ENCODE data around the gene CCPG1. TPM values are rescaled to one million over a fixed set of nuclear protein-coding genes. Genes with fewer than 3 reads are reported as not detected.
"Not testable (repeated sequence)": the region's sequence is repeated elsewhere in the genome, so short reads cannot be mapped to it uniquely, and the experiment has no call there.

Gene CCPG1
- total RNA-seq, 1 experiment from 2014 or later: 8.5 TPM

- no peaks in the 10 kb centered on the region for H3K9me2 ChIP-seq (ENCODE audit: insufficient read depth)
- no peak overlapping the region for H3K27ac ChIP-seq (ENCODE audit: low read depth, low read length)
- no peaks in the 10 kb centered on the region for H3K79me2 ChIP-seq (ENCODE audit: insufficient read depth, low read length)
- TF ChIP-seq EZH2 (IDR thresholded peaks at IDR 0.05): no peak
- TF ChIP-seq FOSL1 (IDR thresholded peaks at IDR 0.05; ENCODE audit: low read depth): no peak
- no peak for TF ChIP-seq CTCF (IDR thresholded peaks at IDR 0.05 in 2 of 3, conservative IDR thresholded peaks at IDR 0.05 in 1 of 3; ENCODE audit: borderline replicate concordance in 1 of 3, insufficient read depth in 1 of 3, low read depth in 2 of 3, low read length in 2 of 3)
- TF ChIP-seq ZFX (IDR thresholded peaks at IDR 0.05): no peak
- TF ChIP-seq SRF (IDR thresholded peaks at IDR 0.05; ENCODE audit: low read depth): no peak
- no peak for TF ChIP-seq ZNF274 (IDR thresholded peaks at IDR 0.05; ENCODE audit: low read depth, low read length)
- TF ChIP-seq MAX (IDR thresholded peaks at IDR 0.05): no peak
- no peak for TF ChIP-seq CBX3 (IDR thresholded peaks at IDR 0.05; ENCODE audit: low read depth)
- no peak for TF ChIP-seq ZBTB33 (IDR thresholded peaks at IDR 0.05; ENCODE audit: extremely low read depth, insufficient replicate concordance, low read length)
- TF ChIP-seq REST (IDR thresholded peaks at IDR 0.05; ENCODE audit: low read depth): no peak
- no peak for TF ChIP-seq RAD21 (IDR thresholded peaks at IDR 0.05; ENCODE audit: low read depth)
- TF ChIP-seq POLR2AphosphoS5 (IDR thresholded peaks at IDR 0.05; ENCODE audit: low read depth, low read length): no peak
- H3K4me3 ChIP-seq (replicated peaks in 1 of 2; ENCODE audit: low read depth in 1 of 2, low read length in 2 of 2): no peak overlapping the region
- ChIA-PET POLR2A (interaction anchor here (1.6 kb wide), 1 partner anchor 83 kb away, joined by 5 read pairs; the partner anchor contains the start of genes PIGB and PIGBOS1), RAD21 (ENCODE audit: low non-redundant PET in 1 of 2, low total read pairs in 2 of 2, uncharacterized antibody in 2 of 2, unreplicated experiment in 2 of 2) (no interaction called here), CTCF (no interaction called here)
- H4K20me1 ChIP-seq (ENCODE audit: insufficient read depth): no peaks in the 10 kb centered on the region
- H3K9me3 ChIP-seq (ENCODE audit: control insufficient read depth in 1 of 2, insufficient read depth in 1 of 2, low read depth in 1 of 2, low read length in 2 of 2): no peaks in the 10 kb centered on the region
- H3K4me1 ChIP-seq (ENCODE audit: control insufficient read depth in 1 of 2, insufficient read depth in 2 of 2, low read length in 2 of 2): no peaks in the 10 kb centered on the region
- H3K36me3 ChIP-seq (ENCODE audit: control insufficient read depth in 1 of 2, insufficient read depth in 2 of 2, low read length in 2 of 2): no peaks in the 10 kb centered on the region
- intact Hi-C loops (cut with micrococcal nuclease): no loop called here
- DNase-seq (ENCODE audit: low read depth, low spot score) (no peak), ATAC-seq (no peak)
- H2AFZ ChIP-seq (ENCODE audit: low read depth, low read length, poor library complexity, severe bottlenecking): no peak overlapping the region
- no peaks in the 10 kb centered on the region for H3K27me3 ChIP-seq (ENCODE audit: insufficient read depth, low read length)
- H3K9ac ChIP-seq (ENCODE audit: low read length): no peak overlapping the region
- no peak overlapping the region for H3K4me2 ChIP-seq (ENCODE audit: low read length)
- BruUV-seq (replicated peaks): no TSS peak
Observed at GRCh38 chr15:55401786-55402246, 6.3 kb downstream of the CCPG1 start.

- H3K27me3 ChIP-seq (ENCODE audit: insufficient read depth, low read length); H4K20me1 ChIP-seq (ENCODE audit: insufficient read depth); ATAC-seq; H3K4me2 ChIP-seq (ENCODE audit: low read length); intact Hi-C loops (cut with micrococcal nuclease); H3K27ac ChIP-seq (ENCODE audit: low read depth, low read length); DNase-seq (ENCODE audit: low read depth, low spot score); BruUV-seq (replicated peaks); H3K79me2 ChIP-seq (ENCODE audit: insufficient read depth, low read length); H3K9me3 ChIP-seq (ENCODE audit: control insufficient read depth in 1 of 2, insufficient read depth in 1 of 2, low read depth in 1 of 2, low read length in 2 of 2); H3K9ac ChIP-seq (ENCODE audit: low read length); H2AFZ ChIP-seq (ENCODE audit: low read depth, low read length, poor library complexity, severe bottlenecking); H3K9me2 ChIP-seq (ENCODE audit: insufficient read depth); H3K4me1 ChIP-seq (ENCODE audit: control insufficient read depth in 1 of 2, insufficient read depth in 2 of 2, low read length in 2 of 2); RAD21 ChIA-PET (ENCODE audit: low non-redundant PET in 1 of 2, low total read pairs in 2 of 2, uncharacterized antibody in 2 of 2, unreplicated experiment in 2 of 2); CTCF ChIA-PET; H3K4me3 ChIP-seq (replicated peaks in 1 of 2; ENCODE audit: low read depth in 1 of 2, low read length in 2 of 2); POLR2A ChIA-PET; H3K36me3 ChIP-seq (ENCODE audit: control insufficient read depth in 1 of 2, insufficient read depth in 2 of 2, low read length in 2 of 2): not testable (repeated sequence)
Observed at GRCh38 chr15:55400050-55400449, 8.1 kb downstream of the CCPG1 start.
